GM23338 (cell line): ENCODE results near the gene CACNA1F.

Experiments used
- CREB1 ChIP-seq: fragments of 250-450 bp; sonication (Bioruptor Pico); IDR thresholded peaks from 2 replicates; pipeline ENCODE4 v1.5.0; 2020; ENCODE audit warnings: low read depth, mild to moderate bottlenecking, moderate library complexity
- EZH2 ChIP-seq: fragments of 200-600 bp; sonication (generic); IDR thresholded peaks from one replicate; pipeline ENCODE4 v1.8.0; 2017; ENCODE audit warnings: antibody characterized with exemption, mild to moderate bottlenecking, low read depth; ENCODE audit not compliant: unreplicated experiment
- EZH2phosphoT487 ChIP-seq: fragments of 200-600 bp; sonication (generic); IDR thresholded peaks from one replicate; pipeline ENCODE4 v1.8.1; 2018; ENCODE audit warnings: antibody characterized with exemption; ENCODE audit not compliant: unreplicated experiment
- NANOG ChIP-seq: IDR thresholded peaks from 2 replicates; pipeline ENCODE4 v1.6.1; 2016; ENCODE audit warnings: antibody characterized with exemption, borderline replicate concordance
- POLR2AphosphoS5 ChIP-seq: IDR thresholded peaks from 2 replicates; pipeline ENCODE4 v1.6.1; 2016; ENCODE audit warnings: antibody characterized with exemption, low read depth
- STAT1 ChIP-seq: IDR thresholded peaks from one replicate; pipeline ENCODE4 v1.6.1; 2016; ENCODE audit warnings: antibody characterized with exemption; ENCODE audit not compliant: unreplicated experiment
- ZNF114 ChIP-seq: fragments of 250-450 bp; sonication (Bioruptor Pico); IDR thresholded peaks from 2 replicates; pipeline ENCODE4 v1.5.0; 2020; ENCODE audit warnings: mild to moderate bottlenecking, moderate library complexity
- TF ChIP-seq, protein P1 (sequence below), 2 experiments: fragments of 200-600 bp in 1 of 2; sonication (generic) in 1 of 2; conservative IDR thresholded peaks; 2 replicates each; pipeline versions ENCODE4 v1.5.1 to v1.6.1; 2016 to 2017; ENCODE audit warnings: antibody characterized with exemption in 2 of 2, low read depth in 2 of 2, mild to moderate bottlenecking in 2 of 2, moderate library complexity in 1 of 2
- TF ChIP-seq, protein P2 (sequence below): IDR thresholded peaks from one replicate; pipeline ENCODE4 v1.6.1; 2018; ENCODE audit warnings: antibody characterized with exemption; ENCODE audit not compliant: unreplicated experiment
- TF ChIP-seq, protein P3 (sequence below): fragments of 250-450 bp; sonication (Bioruptor Pico); IDR thresholded peaks from 2 replicates; pipeline ENCODE4 v1.5.0; 2020; ENCODE audit warnings: mild to moderate bottlenecking, moderate library complexity

DNA sequence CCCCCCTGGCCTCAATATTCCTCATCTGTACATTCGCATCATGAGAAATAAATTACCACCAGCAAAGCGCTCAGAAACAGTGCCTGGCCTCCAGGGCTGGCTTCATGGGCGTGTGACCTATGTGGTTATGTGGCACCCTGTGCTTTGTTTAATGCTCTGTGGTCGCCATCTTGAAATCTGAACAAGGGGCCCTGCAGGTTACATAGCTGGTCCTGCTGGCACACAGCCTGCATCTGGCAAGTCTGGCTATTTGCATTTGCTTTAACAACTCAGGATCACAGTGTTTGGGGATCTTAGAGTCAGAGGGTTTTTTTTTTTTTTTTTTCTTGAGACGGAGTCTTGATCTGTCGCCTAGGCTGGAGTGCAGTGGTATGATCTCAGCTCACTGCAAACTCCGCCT, 21.5 kb upstream of the CACNA1F start:
- no peak for TF ChIP-seq EZH2
- TF ChIP-seq, protein P1, sequence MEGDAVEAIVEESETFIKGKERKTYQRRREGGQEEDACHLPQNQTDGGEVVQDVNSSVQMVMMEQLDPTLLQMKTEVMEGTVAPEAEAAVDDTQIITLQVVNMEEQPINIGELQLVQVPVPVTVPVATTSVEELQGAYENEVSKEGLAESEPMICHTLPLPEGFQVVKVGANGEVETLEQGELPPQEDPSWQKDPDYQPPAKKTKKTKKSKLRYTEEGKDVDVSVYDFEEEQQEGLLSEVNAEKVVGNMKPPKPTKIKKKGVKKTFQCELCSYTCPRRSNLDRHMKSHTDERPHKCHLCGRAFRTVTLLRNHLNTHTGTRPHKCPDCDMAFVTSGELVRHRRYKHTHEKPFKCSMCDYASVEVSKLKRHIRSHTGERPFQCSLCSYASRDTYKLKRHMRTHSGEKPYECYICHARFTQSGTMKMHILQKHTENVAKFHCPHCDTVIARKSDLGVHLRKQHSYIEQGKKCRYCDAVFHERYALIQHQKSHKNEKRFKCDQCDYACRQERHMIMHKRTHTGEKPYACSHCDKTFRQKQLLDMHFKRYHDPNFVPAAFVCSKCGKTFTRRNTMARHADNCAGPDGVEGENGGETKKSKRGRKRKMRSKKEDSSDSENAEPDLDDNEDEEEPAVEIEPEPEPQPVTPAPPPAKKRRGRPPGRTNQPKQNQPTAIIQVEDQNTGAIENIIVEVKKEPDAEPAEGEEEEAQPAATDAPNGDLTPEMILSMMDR (conservative IDR thresholded peaks at IDR 0.05; ENCODE audit: low read depth in 2 of 2) = no peak
- no peak for TF ChIP-seq POLR2AphosphoS5
- no peak for TF ChIP-seq ZNF114 (CRISPR knock-in tag)
- TF ChIP-seq, protein P2, sequence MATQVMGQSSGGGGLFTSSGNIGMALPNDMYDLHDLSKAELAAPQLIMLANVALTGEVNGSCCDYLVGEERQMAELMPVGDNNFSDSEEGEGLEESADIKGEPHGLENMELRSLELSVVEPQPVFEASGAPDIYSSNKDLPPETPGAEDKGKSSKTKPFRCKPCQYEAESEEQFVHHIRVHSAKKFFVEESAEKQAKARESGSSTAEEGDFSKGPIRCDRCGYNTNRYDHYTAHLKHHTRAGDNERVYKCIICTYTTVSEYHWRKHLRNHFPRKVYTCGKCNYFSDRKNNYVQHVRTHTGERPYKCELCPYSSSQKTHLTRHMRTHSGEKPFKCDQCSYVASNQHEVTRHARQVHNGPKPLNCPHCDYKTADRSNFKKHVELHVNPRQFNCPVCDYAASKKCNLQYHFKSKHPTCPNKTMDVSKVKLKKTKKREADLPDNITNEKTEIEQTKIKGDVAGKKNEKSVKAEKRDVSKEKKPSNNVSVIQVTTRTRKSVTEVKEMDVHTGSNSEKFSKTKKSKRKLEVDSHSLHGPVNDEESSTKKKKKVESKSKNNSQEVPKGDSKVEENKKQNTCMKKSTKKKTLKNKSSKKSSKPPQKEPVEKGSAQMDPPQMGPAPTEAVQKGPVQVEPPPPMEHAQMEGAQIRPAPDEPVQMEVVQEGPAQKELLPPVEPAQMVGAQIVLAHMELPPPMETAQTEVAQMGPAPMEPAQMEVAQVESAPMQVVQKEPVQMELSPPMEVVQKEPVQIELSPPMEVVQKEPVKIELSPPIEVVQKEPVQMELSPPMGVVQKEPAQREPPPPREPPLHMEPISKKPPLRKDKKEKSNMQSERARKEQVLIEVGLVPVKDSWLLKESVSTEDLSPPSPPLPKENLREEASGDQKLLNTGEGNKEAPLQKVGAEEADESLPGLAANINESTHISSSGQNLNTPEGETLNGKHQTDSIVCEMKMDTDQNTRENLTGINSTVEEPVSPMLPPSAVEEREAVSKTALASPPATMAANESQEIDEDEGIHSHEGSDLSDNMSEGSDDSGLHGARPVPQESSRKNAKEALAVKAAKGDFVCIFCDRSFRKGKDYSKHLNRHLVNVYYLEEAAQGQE = no peak
- TF ChIP-seq, protein P3, sequence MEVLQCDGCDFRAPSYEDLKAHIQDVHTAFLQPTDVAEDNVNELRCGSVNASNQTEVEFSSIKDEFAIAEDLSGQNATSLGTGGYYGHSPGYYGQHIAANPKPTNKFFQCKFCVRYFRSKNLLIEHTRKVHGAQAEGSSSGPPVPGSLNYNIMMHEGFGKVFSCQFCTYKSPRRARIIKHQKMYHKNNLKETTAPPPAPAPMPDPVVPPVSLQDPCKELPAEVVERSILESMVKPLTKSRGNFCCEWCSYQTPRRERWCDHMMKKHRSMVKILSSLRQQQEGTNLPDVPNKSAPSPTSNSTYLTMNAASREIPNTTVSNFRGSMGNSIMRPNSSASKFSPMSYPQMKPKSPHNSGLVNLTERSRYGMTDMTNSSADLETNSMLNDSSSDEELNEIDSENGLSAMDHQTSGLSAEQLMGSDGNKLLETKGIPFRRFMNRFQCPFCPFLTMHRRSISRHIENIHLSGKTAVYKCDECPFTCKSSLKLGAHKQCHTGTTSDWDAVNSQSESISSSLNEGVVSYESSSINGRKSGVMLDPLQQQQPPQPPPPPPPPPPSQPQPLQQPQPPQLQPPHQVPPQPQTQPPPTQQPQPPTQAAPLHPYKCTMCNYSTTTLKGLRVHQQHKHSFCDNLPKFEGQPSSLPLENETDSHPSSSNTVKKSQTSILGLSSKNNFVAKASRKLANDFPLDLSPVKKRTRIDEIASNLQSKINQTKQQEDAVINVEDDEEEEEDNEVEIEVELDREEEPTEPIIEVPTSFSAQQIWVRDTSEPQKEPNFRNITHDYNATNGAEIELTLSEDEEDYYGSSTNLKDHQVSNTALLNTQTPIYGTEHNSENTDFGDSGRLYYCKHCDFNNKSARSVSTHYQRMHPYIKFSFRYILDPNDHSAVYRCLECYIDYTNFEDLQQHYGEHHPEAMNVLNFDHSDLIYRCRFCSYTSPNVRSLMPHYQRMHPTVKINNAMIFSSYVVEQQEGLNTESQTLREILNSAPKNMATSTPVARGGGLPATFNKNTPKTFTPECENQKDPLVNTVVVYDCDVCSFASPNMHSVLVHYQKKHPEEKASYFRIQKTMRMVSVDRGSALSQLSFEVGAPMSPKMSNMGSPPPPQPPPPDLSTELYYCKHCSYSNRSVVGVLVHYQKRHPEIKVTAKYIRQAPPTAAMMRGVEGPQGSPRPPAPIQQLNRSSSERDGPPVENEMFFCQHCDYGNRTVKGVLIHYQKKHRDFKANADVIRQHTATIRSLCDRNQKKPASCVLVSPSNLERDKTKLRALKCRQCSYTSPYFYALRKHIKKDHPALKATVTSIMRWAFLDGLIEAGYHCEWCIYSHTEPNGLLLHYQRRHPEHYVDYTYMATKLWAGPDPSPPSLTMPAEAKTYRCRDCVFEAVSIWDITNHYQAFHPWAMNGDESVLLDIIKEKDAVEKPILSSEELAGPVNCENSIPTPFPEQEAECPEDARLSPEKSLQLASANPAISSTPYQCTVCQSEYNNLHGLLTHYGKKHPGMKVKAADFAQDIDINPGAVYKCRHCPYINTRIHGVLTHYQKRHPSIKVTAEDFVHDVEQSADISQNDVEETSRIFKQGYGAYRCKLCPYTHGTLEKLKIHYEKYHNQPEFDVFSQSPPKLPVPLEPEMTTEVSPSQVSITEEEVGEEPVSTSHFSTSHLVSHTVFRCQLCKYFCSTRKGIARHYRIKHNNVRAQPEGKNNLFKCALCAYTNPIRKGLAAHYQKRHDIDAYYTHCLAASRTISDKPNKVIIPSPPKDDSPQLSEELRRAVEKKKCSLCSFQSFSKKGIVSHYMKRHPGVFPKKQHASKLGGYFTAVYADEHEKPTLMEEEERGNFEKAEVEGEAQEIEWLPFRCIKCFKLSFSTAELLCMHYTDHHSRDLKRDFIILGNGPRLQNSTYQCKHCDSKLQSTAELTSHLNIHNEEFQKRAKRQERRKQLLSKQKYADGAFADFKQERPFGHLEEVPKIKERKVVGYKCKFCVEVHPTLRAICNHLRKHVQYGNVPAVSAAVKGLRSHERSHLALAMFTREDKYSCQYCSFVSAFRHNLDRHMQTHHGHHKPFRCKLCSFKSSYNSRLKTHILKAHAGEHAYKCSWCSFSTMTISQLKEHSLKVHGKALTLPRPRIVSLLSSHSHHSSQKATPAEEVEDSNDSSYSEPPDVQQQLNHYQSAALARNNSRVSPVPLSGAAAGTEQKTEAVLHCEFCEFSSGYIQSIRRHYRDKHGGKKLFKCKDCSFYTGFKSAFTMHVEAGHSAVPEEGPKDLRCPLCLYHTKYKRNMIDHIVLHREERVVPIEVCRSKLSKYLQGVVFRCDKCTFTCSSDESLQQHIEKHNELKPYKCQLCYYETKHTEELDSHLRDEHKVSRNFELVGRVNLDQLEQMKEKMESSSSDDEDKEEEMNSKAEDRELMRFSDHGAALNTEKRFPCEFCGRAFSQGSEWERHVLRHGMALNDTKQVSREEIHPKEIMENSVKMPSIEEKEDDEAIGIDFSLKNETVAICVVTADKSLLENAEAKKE = no peak
- no peak for TF ChIP-seq EZH2phosphoT487
- no peak for TF ChIP-seq NANOG
- no peak for TF ChIP-seq CREB1 (CRISPR knock-in tag)
- TF ChIP-seq STAT1 = no peak
